Lung (tissue), 12 donors: ENCODE measurements around the gene AKNAD1. TPM values are rescaled to one million over a fixed set of nuclear protein-coding genes. Genes with fewer than 3 reads are reported as not detected.

Source experiments
- ATAC-seq: fragments of 200-7000 bp; cut with Tn5 transposase; one replicate; pipeline ENCODE4 v1.9.1; 2020; ENCODE audit warnings: moderate number of reproducible peaks; ENCODE audit not compliant: insufficient read depth, low FRiP score
- DNase-seq, 3 donors: peaks; one replicate each; pipeline ENCODE4 v3.0.0-alpha.2; 2013 to 2017
- H3K27ac ChIP-seq, 2 donors: one replicate each; pipeline ENCODE4 v1.5.1; 2013; ENCODE audit warnings: mild to moderate bottlenecking in 2 of 2, moderate library complexity in 2 of 2, control low read depth in 1 of 2, inconsistent platforms in 1 of 2, low read depth in 1 of 2, low read length in 1 of 2
- H3K27me3 ChIP-seq, 3 donors: one replicate each; pipeline ENCODE4 v1.5.1; 2013; ENCODE audit warnings: low read length in 2 of 3; ENCODE audit not compliant: control insufficient read depth in 3 of 3, insufficient read depth in 3 of 3
- H3K36me3 ChIP-seq, 4 donors: one replicate each; pipeline ENCODE4 v1.5.1; 2013; ENCODE audit warnings: low read length in 4 of 4, mild to moderate bottlenecking in 1 of 4, moderate library complexity in 1 of 4; ENCODE audit not compliant: control insufficient read depth in 4 of 4, insufficient read depth in 4 of 4
- H3K4me1 ChIP-seq, 5 donors: one replicate each; pipeline ENCODE4 v1.5.1; 2013; ENCODE audit warnings: low read length in 5 of 5, mild to moderate bottlenecking in 2 of 5, moderate library complexity in 1 of 5; ENCODE audit not compliant: control insufficient read depth in 5 of 5, insufficient read depth in 5 of 5
- H3K4me3 ChIP-seq: one replicate; pipeline ENCODE4 v1.5.1; 2013; ENCODE audit warnings: mild to moderate bottlenecking, control low read depth, moderate library complexity
- H3K9ac ChIP-seq, 2 donors: one replicate each; pipeline ENCODE4 v1.5.1; 2013; ENCODE audit warnings: low read length in 2 of 2, control low read depth in 1 of 2; ENCODE audit not compliant: insufficient read depth in 1 of 2
- H3K9me3 ChIP-seq, 4 donors: one replicate each; pipeline ENCODE4 v1.5.1; 2013; ENCODE audit warnings: low read length in 3 of 4, mild to moderate bottlenecking in 1 of 4, moderate library complexity in 1 of 4; ENCODE audit not compliant: control insufficient read depth in 4 of 4, insufficient read depth in 3 of 4
- WGBS, 2 donors: extraction: QIAGEN DNeasy Blood & Tissue Kit; methylation state at CpG; one replicate each; pipeline ENCODE4 v1.1.7; 2013; 5-methylcytosine and 5-hydroxymethylcytosine counted together
- polyA plus RNA-seq, 2 donors: library from polyadenylated mRNA; stranded (reverse); fragments of 200-250 nt; gene quantifications; one replicate each; pipeline ENCODE4 v1.2.1, GENCODE V29; 2013
- total RNA-seq, 2 donors: library from RNA; depleted of rRNA in 1 of 2; stranded (reverse); fragments of >200 nt in 1 of 2; gene quantifications; one replicate each; pipeline ENCODE4 v1.2.1, GENCODE V29; 2014 to 2021
- TF ChIP-seq, protein P1 (sequence below): IDR thresholded peaks from 2 replicates; pipeline ENCODE4 v1.5.1; 2012; ENCODE audit warnings: mild to moderate bottlenecking; ENCODE audit errors: control extremely low read depth, extremely low read depth
- donor health status: control.
- donor health status: control.
- donor health status: Bipolar disorder and iron deficiency.
- donor health status: healthy.
- donor health status: DM: yes; HTN: yes; CAD: no.

Gene AKNAD1
- total and polyA plus RNA-seq, 4 donors: 0.02 to 0.31 (median 0.22) TPM; not detected in 1

DNA sequence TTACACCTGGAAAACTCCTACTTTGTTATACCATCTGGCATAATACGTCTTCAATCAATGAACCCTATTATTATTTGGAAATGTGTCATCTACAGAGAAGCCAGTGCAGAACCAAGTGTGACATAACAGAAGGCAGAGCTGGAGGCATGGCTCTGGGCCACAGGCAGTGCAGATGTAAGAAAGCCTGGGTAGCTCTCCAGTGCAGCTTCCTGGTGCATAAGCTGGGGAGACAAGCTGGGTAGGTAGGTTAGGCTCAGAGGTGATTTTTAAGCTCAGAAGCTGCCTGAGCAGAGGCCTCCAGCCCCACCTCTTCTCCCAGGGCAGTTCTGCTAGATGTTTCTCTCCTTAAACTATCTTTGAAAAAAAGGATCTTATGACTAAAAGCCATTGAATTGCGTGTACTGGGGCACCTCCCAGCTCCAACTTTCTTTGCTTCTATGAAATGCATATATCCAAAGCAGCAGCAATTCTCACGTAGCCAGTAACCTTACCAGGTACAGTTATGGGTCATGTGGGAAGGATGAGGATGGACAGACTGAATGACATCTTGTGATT lies 30.7 kb downstream of the AKNAD1 start:
- WGBS, 2 donors: 93 to 94% methylated on average over 3 of the region's 3 CpGs
- Histone ChIP-seq H3K9me3 (no peaks in the 10 kb centered on the region), H3K4me1 (peaks cover 5 to 33% (median 7%) of the 10 kb centered on the region in 5 donors), H3K27me3 (no peaks in the 10 kb centered on the region), H3K27ac (no peak overlapping the region), H3K4me3 (no peak overlapping the region), H3K9ac (no peak overlapping the region), H3K36me3 (peaks cover 0 to 2% (median 0%) of the 10 kb centered on the region in 4 donors)
- DNase-seq: no peak
- ATAC-seq: no peak
- TF ChIP-seq, protein P1, sequence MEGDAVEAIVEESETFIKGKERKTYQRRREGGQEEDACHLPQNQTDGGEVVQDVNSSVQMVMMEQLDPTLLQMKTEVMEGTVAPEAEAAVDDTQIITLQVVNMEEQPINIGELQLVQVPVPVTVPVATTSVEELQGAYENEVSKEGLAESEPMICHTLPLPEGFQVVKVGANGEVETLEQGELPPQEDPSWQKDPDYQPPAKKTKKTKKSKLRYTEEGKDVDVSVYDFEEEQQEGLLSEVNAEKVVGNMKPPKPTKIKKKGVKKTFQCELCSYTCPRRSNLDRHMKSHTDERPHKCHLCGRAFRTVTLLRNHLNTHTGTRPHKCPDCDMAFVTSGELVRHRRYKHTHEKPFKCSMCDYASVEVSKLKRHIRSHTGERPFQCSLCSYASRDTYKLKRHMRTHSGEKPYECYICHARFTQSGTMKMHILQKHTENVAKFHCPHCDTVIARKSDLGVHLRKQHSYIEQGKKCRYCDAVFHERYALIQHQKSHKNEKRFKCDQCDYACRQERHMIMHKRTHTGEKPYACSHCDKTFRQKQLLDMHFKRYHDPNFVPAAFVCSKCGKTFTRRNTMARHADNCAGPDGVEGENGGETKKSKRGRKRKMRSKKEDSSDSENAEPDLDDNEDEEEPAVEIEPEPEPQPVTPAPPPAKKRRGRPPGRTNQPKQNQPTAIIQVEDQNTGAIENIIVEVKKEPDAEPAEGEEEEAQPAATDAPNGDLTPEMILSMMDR: no peak

GRCh38 chr1:108824051-108824450 lies 32.8 kb downstream of the AKNAD1 start:
- no peaks in the 10 kb centered on the region for H3K27me3 ChIP-seq
- no peak overlapping the region for H3K4me3 ChIP-seq
- 96 to 98% methylated on average over 3 of the region's 3 CpGs for WGBS, 2 donors
- no peak overlapping the region for H3K27ac ChIP-seq
- TF ChIP-seq, protein P1: no peak
- ATAC-seq: no peak
- peaks cover 0 to 2% (median 0%) of the 10 kb centered on the region in 4 donors for H3K36me3 ChIP-seq
- no peak for DNase-seq
- H3K4me1 ChIP-seq: peaks cover 0 to 14% (median 5%) of the 10 kb centered on the region in 5 donors
- no peaks in the 10 kb centered on the region for H3K9me3 ChIP-seq
- no peak overlapping the region for H3K9ac ChIP-seq

GRCh38 chr1:108823632-108824031 lies 33.3 kb downstream of the AKNAD1 start:
- no peak overlapping the region for H3K27ac ChIP-seq
- DNase-seq (no peak), ATAC-seq (no peak)
- no peak overlapping the region for H3K9ac ChIP-seq
- H3K4me1 ChIP-seq: peaks cover 0 to 9% (median 5%) of the 10 kb centered on the region in 5 donors
- 60 to 96% methylated on average over 3 of the region's 3 CpGs for WGBS, 2 donors
- peaks cover 0 to 2% (median 0%) of the 10 kb centered on the region in 4 donors for H3K36me3 ChIP-seq
- no peak overlapping the region for H3K4me3 ChIP-seq
- H3K27me3 ChIP-seq: no peaks in the 10 kb centered on the region
- TF ChIP-seq, protein P1: no peak
- H3K9me3 ChIP-seq: no peaks in the 10 kb centered on the region

DNA sequence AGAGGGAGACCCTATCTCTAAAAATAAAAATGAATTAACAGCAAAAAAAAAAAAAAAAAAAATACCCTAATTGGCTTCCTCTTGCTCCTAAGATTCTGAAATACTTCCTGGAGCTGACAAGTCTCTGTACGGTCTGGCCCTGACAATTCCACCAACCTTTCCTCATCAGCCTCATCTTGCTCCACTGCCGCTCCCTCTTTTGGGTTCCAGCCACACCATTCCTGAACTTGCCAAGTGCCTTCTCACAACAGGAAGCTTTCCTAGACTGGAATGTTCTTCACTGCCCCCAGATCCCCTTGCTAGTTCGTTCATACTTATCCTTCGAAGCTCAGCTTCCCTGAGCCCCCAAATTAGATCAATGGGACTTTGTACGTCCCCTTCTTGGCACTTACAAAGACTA lies 37.0 kb downstream of the AKNAD1 start:
- peak overlapping the region in 1 of 2 donors; percentile 6 for H3K27ac ChIP-seq
- H3K36me3 ChIP-seq: peaks cover 0 to 2% (median 0%) of the 10 kb centered on the region in 4 donors
- no peaks in the 10 kb centered on the region for H3K27me3 ChIP-seq
- no peak overlapping the region for H3K9ac ChIP-seq
- no peaks in the 10 kb centered on the region for H3K9me3 ChIP-seq
- DNase-seq (no peak), ATAC-seq (no peak)
- peaks cover 0 to 24% (median 9%) of the 10 kb centered on the region in 5 donors for H3K4me1 ChIP-seq
- H3K4me3 ChIP-seq: no peak overlapping the region
- 54 to 64% methylated on average over 5 of the region's 5 CpGs for WGBS, 2 donors
- TF ChIP-seq, protein P1: no peak
